HCT116 (cell line): ENCODE results near the gene ABTB2. TPM values are rescaled to one million over a fixed set of nuclear protein-coding genes. Genes with fewer than 3 reads are reported as not detected.
A peak's percentile ranks its signal among the peaks of the same experiment; 100 is the strongest.

Experiments used
- ATAC-seq: fragments of 200-7000 bp; cut with Tn5 transposase; 2 replicates; pipeline ENCODE4 v1.9.1; 2020; ENCODE audit warnings: mild to moderate bottlenecking, moderate library complexity
- BruUV-seq: library from RNA; stranded (reverse); fragments of 400-500 nt; replicated peaks from 2 replicates; lab custom pipeline; 2021; lab: Mats Ljungman, UMichigan
- CTCF ChIA-PET: fragments of 300-600 bp; sonication (Branson Sonifier 250); formaldehyde crosslinking; loops from one replicate; lab custom pipeline; 2021; ENCODE audit warnings: antibody characterized with exemption; lab: Charles Lee
- POLR2A ChIA-PET: fragments of 300-600, 350-600 bp; sonication (Branson Sonifier 250); formaldehyde crosslinking; loops from one replicate; lab custom pipeline; 2021; ENCODE audit warnings: antibody characterized with exemption; lab: Charles Lee
- RAD21 ChIA-PET, 2 experiments: fragments of 300-600 bp; sonication (Branson Sonifier 250); formaldehyde crosslinking; loops; one replicate each; lab custom pipeline; 2023; ENCODE audit warnings: low total read pairs in 2 of 2; ENCODE audit not compliant: uncharacterized antibody in 2 of 2, unreplicated experiment in 2 of 2, low non-redundant PET in 1 of 2; lab: Charles Lee
- DNase-seq: peaks from one replicate; pipeline ENCODE4 v3.0.0-alpha.2; 2010; ENCODE audit warnings: low read depth, low spot score
- H2AFZ ChIP-seq: fragments of 200-600 bp; shearing (Covaris generic), sonication (generic); 2 replicates; pipeline ENCODE4 v1.6.1; 2017; ENCODE audit warnings: low read depth, mixed run types, mixed read lengths, antibody characterized with exemption, low read length; ENCODE audit not compliant: poor library complexity, severe bottlenecking
- H3K27ac ChIP-seq: 2 replicates; pipeline ENCODE4 v1.5.1; 2012; ENCODE audit warnings: low read depth, low read length
- H3K27me3 ChIP-seq: fragments of 200-600 bp; sonication (generic); 2 replicates; pipeline ENCODE4 v1.6.1; 2016; ENCODE audit warnings: mixed run types, low read length, mixed read lengths; ENCODE audit not compliant: insufficient read depth
- H3K36me3 ChIP-seq, 2 experiments: fragments of 200-500 bp in 1 of 2; fragments of 200-600 bp in 1 of 2; sonication (Bioruptor generic) in 1 of 2; sonication (generic) in 1 of 2; 2 replicates each; pipeline versions ENCODE4 v1.5.1 to v1.6.1; 2014 to 2016; ENCODE audit warnings: low read length in 2 of 2, inconsistent platforms in 1 of 2, mixed read lengths in 1 of 2, mixed run types in 1 of 2; ENCODE audit not compliant: insufficient read depth in 2 of 2, control insufficient read depth in 1 of 2
- H3K4me1 ChIP-seq, 2 experiments: fragments of 200-600 bp in 1 of 2; sonication (generic) in 1 of 2; 2 replicates each; pipeline versions ENCODE4 v1.5.1 to v1.6.1; 2012 to 2017; ENCODE audit warnings: low read length in 2 of 2, inconsistent platforms in 1 of 2, mild to moderate bottlenecking in 1 of 2, mixed read lengths in 1 of 2, mixed run types in 1 of 2, moderate library complexity in 1 of 2; ENCODE audit not compliant: insufficient read depth in 2 of 2, control insufficient read depth in 1 of 2
- H3K4me2 ChIP-seq: fragments of 200-600 bp; sonication (generic); 2 replicates; pipeline ENCODE4 v1.6.1; 2017; ENCODE audit warnings: mixed run types, low read length, mixed read lengths
- H3K4me3 ChIP-seq, 2 experiments: fragments of 200-600 bp in 1 of 2; sonication (generic) in 1 of 2; replicated peaks in 1 of 2; 2 replicates each; pipeline ENCODE4 v1.5.1; 2011 to 2016; ENCODE audit warnings: low read length in 2 of 2, control low read depth in 1 of 2, low read depth in 1 of 2, mild to moderate bottlenecking in 1 of 2, mixed read lengths in 1 of 2, mixed run types in 1 of 2
- H3K79me2 ChIP-seq: fragments of 200-600 bp; sonication (generic); 2 replicates; pipeline ENCODE4 v1.6.1; 2017; ENCODE audit warnings: mild to moderate bottlenecking, mixed run types, low read length, moderate library complexity, mixed read lengths; ENCODE audit not compliant: insufficient read depth
- H3K9ac ChIP-seq: fragments of 200-600 bp; sonication (generic); 2 replicates; pipeline ENCODE4 v1.6.1; 2016; ENCODE audit warnings: low read length, mixed read lengths
- H3K9me2 ChIP-seq: fragments of 200-600 bp; sonication (generic), shearing (Covaris generic); 2 replicates; pipeline ENCODE4 v1.6.1; 2017; ENCODE audit warnings: mixed run types, mild to moderate bottlenecking, moderate library complexity; ENCODE audit not compliant: insufficient read depth
- H3K9me3 ChIP-seq, 2 experiments: fragments of 200-500 bp in 1 of 2; fragments of 200-600 bp in 1 of 2; sonication (Bioruptor generic) in 1 of 2; sonication (generic) in 1 of 2; 2 replicates each; pipeline ENCODE4 v1.6.1; 2014 to 2017; ENCODE audit warnings: low read length in 2 of 2, mixed read lengths in 2 of 2, inconsistent platforms in 1 of 2, low read depth in 1 of 2, mild to moderate bottlenecking in 1 of 2, mixed run types in 1 of 2, moderate library complexity in 1 of 2; ENCODE audit not compliant: control insufficient read depth in 1 of 2, insufficient read depth in 1 of 2
- H4K20me1 ChIP-seq: fragments of 200-600 bp; sonication (generic), shearing (Covaris generic); 2 replicates; pipeline ENCODE4 v1.6.1; 2017; ENCODE audit warnings: mixed run types, mild to moderate bottlenecking, moderate library complexity; ENCODE audit not compliant: insufficient read depth
- CBX3 ChIP-seq: IDR thresholded peaks from 2 replicates; pipeline ENCODE4 v1.6.1; 2012; ENCODE audit warnings: low read depth
- EGR1 ChIP-seq: IDR thresholded peaks from 2 replicates; pipeline ENCODE4 v1.6.1; 2012; ENCODE audit warnings: low read depth
- ELF1 ChIP-seq: IDR thresholded peaks from 2 replicates; pipeline ENCODE4 v1.6.1; 2012; ENCODE audit warnings: low read depth, borderline replicate concordance
- EZH2 ChIP-seq: fragments of 200-600 bp; sonication (generic); IDR thresholded peaks from 2 replicates; pipeline ENCODE4 v1.6.1; 2017; ENCODE audit warnings: antibody characterized with exemption, mixed run types
- EZH2phosphoT487 ChIP-seq: fragments of 200-600 bp; IDR thresholded peaks from 2 replicates; pipeline ENCODE4 v1.6.1; 2018; ENCODE audit warnings: antibody characterized with exemption, borderline replicate concordance
- FOSL1 ChIP-seq: IDR thresholded peaks from 2 replicates; pipeline ENCODE4 v1.6.1; 2012; ENCODE audit warnings: low read depth
- JUND ChIP-seq: IDR thresholded peaks from 2 replicates; pipeline ENCODE4 v1.6.1; 2012
- POLR2AphosphoS5 ChIP-seq: IDR thresholded peaks from 2 replicates; pipeline ENCODE4 v1.6.1; 2011; ENCODE audit warnings: mild to moderate bottlenecking, low read depth, low read length, moderate library complexity
- SIN3A ChIP-seq: IDR thresholded peaks from 2 replicates; pipeline ENCODE4 v1.6.1; 2012; ENCODE audit warnings: low read depth
- SP1 ChIP-seq: IDR thresholded peaks from 2 replicates; pipeline ENCODE4 v1.6.1; 2012; ENCODE audit warnings: low read depth
- TCF7L2 ChIP-seq: IDR thresholded peaks from 2 replicates; pipeline ENCODE4 v1.7.0; 2011; ENCODE audit warnings: borderline replicate concordance, inconsistent platforms; ENCODE audit not compliant: insufficient read depth, insufficient read length; ENCODE audit errors: extremely low read depth
- ZNF274 ChIP-seq: fragments of 200-500 bp; sonication (Bioruptor generic); IDR thresholded peaks from 2 replicates; pipeline ENCODE4 v1.6.1; 2014; ENCODE audit warnings: mild to moderate bottlenecking, low read depth, low read length, inconsistent platforms
- intact Hi-C: fragments of 100-400 bp; cut with micrococcal nuclease; formaldehyde crosslinking; loops from 2 replicates; pipeline ENCODE4 v1.10.0; 2022
- total RNA-seq: library from RNA; stranded (reverse); gene quantifications from one replicate; pipeline ENCODE4 v1.2.1, GENCODE V29; 2021; ENCODE audit not compliant: unreplicated experiment
- TF ChIP-seq, protein P1 (sequence below): IDR thresholded peaks from 2 replicates; pipeline ENCODE4 v1.6.1; 2011; ENCODE audit warnings: mild to moderate bottlenecking, low read length, moderate library complexity; ENCODE audit not compliant: insufficient replicate concordance; ENCODE audit errors: extremely low read depth
- TF ChIP-seq, protein P2 (sequence below): IDR thresholded peaks from 2 replicates; pipeline ENCODE4 v1.6.1; 2012
- TF ChIP-seq, protein P3 (sequence below), 3 experiments: fragments of 200-600 bp in 1 of 3; sonication (generic) in 1 of 3; IDR thresholded peaks in 2 of 3; conservative IDR thresholded peaks in 1 of 3; 2 replicates each; pipeline ENCODE4 v1.5.1; 2012 to 2017; ENCODE audit warnings: low read depth in 2 of 3, low read length in 2 of 3, antibody characterized with exemption in 1 of 3, borderline replicate concordance in 1 of 3, control low read depth in 1 of 3, mild to moderate bottlenecking in 1 of 3, mixed read lengths in 1 of 3, mixed run types in 1 of 3, moderate library complexity in 1 of 3; ENCODE audit not compliant: insufficient read depth in 1 of 3

Gene ABTB2
- total RNA-seq, 1 experiment from 2014 or later: 6.8 TPM

DNA sequence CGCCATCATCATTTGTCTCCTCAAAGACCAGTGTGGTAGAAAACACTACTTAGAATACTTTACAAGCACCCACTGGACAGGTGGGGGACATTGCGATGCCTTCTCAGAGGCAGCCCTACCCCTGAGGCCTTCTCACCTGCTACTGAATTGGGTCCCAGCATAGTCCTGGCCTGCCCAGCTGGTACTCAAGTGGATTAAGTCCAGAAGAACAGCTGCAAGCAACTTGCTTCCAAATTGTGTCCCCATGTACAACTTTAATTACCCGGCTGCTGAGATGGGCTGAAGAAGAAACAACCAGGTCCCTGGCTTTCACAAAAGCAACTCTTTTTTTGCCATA lies 12.3 kb downstream of the ABTB2 start:
- Histone ChIP-seq H3K79me2 (peaks cover 5% of the 10 kb centered on the region; the same call in 1 of the 2 replicates), H3K9me2 (no peaks in the 10 kb centered on the region), H2AFZ (no peak overlapping the region), H4K20me1 (no peaks in the 10 kb centered on the region), H3K4me2 (peak overlapping the region; percentile 60), H3K36me3 (no peaks in the 10 kb centered on the region), H3K4me3 (no peak overlapping the region), H3K4me1 (peaks cover 47 to 61% of the 10 kb centered on the region in 2 experiments), H3K9me3 (no peaks in the 10 kb centered on the region), H3K27me3 (no peaks in the 10 kb centered on the region), H3K27ac (no peak overlapping the region), H3K9ac (no peak overlapping the region)
- intact Hi-C loops: no loop called here
- no peak for DNase-seq
- ChIA-PET RAD21 (no interaction called here), POLR2A (interaction anchor here (3.5 kb wide), 1 partner anchor 12 kb away, joined by 19 read pairs; the partner anchor contains the start of gene ABTB2), CTCF (interaction anchor here (1.9 kb wide), 1 partner anchor 12 kb away, joined by 4 read pairs; the partner anchor contains the start of gene ABTB2)
- peak; percentile 30 for ATAC-seq
- BruUV-seq: no TSS peak
- TF ChIP-seq SP1 (no peak), TCF7L2 (no peak), EGR1 (no peak), FOSL1 (no peak)

DNA sequence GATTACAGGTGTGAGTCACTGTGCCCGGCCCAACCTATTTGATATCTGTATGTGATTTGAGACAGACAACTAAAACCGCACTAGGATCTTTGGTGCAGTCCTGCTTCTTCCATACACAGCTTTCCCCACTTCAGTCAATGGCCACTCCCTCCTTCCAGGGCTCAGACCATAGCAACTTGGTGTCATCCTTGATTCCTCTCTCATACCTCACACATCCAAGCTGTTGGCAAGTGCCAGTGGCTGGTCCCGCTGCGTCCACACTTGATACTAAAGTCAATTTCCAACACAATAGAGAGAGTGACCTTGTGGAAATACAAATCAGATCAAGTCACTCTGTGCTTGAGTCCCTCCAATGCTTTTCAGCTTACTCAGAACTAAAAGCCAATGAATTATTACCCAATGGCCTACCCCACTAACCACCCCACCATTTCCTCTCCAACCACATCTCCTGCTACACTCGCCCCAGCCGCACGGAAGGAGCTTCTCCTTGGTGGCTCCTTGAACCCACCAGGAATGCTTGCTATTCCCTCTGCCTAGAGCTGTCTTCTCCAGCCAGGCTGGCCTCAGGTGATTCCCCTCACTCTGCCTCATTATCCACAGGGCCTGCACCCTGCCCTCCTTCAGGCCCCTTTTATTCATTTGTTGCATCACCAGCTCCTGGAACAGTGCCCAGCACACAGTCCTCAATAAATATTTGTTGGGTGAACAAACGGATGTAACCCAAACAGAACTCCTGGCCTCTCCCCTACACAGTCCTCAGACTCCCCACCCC lies 12.9 kb downstream of the ABTB2 start:
- Histone ChIP-seq H3K4me2 (peak overlapping the region; percentile 60), H2AFZ (no peak overlapping the region), H3K9me3 (no peaks in the 10 kb centered on the region), H3K27me3 (no peaks in the 10 kb centered on the region), H3K36me3 (no peaks in the 10 kb centered on the region), H3K79me2 (peaks cover 5% of the 10 kb centered on the region; the same call in 1 of the 2 replicates), H3K9me2 (no peaks in the 10 kb centered on the region), H3K4me1 (peaks cover 47 to 56% of the 10 kb centered on the region in 2 experiments), H3K4me3 (0 out of 4 replicates have a peak overlapping the region, but pooled peaks of 1 of the 2 experiments have one; percentile 2), H3K27ac (peak overlapping the region; percentile 41), H3K9ac (0 out of 2 replicates have a peak overlapping the region, but pooled peaks have one; percentile 18), H4K20me1 (no peaks in the 10 kb centered on the region)
- ChIA-PET CTCF (no interaction called here), POLR2A (interaction anchor here (0.7 kb wide), 1 partner anchor 171 kb away, joined by 3 read pairs; no protein-coding TSS in a partner anchor), RAD21 (no interaction called here)
- peak; percentile 60 for ATAC-seq
- no TSS peak for BruUV-seq
- intact Hi-C loops: no loop called here
- DNase-seq: peak; percentile 52
- TF ChIP-seq EZH2: no peak
- TF ChIP-seq, protein P1, sequence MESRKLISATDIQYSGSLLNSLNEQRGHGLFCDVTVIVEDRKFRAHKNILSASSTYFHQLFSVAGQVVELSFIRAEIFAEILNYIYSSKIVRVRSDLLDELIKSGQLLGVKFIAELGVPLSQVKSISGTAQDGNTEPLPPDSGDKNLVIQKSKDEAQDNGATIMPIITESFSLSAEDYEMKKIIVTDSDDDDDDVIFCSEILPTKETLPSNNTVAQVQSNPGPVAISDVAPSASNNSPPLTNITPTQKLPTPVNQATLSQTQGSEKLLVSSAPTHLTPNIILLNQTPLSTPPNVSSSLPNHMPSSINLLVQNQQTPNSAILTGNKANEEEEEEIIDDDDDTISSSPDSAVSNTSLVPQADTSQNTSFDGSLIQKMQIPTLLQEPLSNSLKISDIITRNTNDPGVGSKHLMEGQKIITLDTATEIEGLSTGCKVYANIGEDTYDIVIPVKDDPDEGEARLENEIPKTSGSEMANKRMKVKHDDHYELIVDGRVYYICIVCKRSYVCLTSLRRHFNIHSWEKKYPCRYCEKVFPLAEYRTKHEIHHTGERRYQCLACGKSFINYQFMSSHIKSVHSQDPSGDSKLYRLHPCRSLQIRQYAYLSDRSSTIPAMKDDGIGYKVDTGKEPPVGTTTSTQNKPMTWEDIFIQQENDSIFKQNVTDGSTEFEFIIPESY: no peak
- peak; percentile 56 for TF ChIP-seq JUND
- TF ChIP-seq, protein P2, sequence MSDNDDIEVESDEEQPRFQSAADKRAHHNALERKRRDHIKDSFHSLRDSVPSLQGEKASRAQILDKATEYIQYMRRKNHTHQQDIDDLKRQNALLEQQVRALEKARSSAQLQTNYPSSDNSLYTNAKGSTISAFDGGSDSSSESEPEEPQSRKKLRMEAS: peak; percentile 12; the same call in 1 of the 2 replicates
- 0 out of 2 replicates have a peak, but pooled peaks have one; percentile 32 for TF ChIP-seq POLR2AphosphoS5
- TF ChIP-seq ELF1: no peak
- no peak for TF ChIP-seq EZH2phosphoT487
- TF ChIP-seq, protein P3, sequence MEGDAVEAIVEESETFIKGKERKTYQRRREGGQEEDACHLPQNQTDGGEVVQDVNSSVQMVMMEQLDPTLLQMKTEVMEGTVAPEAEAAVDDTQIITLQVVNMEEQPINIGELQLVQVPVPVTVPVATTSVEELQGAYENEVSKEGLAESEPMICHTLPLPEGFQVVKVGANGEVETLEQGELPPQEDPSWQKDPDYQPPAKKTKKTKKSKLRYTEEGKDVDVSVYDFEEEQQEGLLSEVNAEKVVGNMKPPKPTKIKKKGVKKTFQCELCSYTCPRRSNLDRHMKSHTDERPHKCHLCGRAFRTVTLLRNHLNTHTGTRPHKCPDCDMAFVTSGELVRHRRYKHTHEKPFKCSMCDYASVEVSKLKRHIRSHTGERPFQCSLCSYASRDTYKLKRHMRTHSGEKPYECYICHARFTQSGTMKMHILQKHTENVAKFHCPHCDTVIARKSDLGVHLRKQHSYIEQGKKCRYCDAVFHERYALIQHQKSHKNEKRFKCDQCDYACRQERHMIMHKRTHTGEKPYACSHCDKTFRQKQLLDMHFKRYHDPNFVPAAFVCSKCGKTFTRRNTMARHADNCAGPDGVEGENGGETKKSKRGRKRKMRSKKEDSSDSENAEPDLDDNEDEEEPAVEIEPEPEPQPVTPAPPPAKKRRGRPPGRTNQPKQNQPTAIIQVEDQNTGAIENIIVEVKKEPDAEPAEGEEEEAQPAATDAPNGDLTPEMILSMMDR (IDR thresholded peaks at IDR 0.05 in 2 of 3, conservative IDR thresholded peaks at IDR 0.05 in 1 of 3; ENCODE audit: borderline replicate concordance in 1 of 3, insufficient read depth in 1 of 3, low read depth in 2 of 3, low read length in 2 of 3): no peak
- TF ChIP-seq SIN3A: peak; percentile 43; the same call in 1 of the 2 replicates
- TF ChIP-seq CBX3: peak; percentile 51
- TF ChIP-seq ZNF274: no peak
